Gastroesophageal sphincter (tissue), 4 donors: ENCODE results near the gene HECTD4. TPM values are rescaled to one million over a fixed set of nuclear protein-coding genes. Genes with fewer than 3 reads are reported as not detected.
A peak's percentile ranks its signal among the peaks of the same experiment; 100 is the strongest.

Experiments
- ATAC-seq: fragments of 150-250 bp; one replicate; pipeline ENCODE4 v1.9.1; 2016; ENCODE audit warnings: mild to moderate bottlenecking, moderate library complexity
- H3K27ac ChIP-seq, 4 donors: fragments of 200-600 bp; sonication (generic) in 3 of 4; 1 replicate in 3 of 4; 2 replicates in 1 of 4; pipeline ENCODE4 v1.5.1; 2016 to 2019
- H3K27me3 ChIP-seq: fragments of 200-600 bp; sonication (generic); one replicate; pipeline ENCODE4 v1.5.1; 2019
- H3K36me3 ChIP-seq, 2 donors: fragments of 200-600 bp; sonication (generic); one replicate each; pipeline ENCODE4 v1.5.1; 2019; ENCODE audit warnings: control low read depth in 1 of 2
- H3K4me1 ChIP-seq, 3 donors: fragments of 200-600 bp; sonication (generic); 1 replicate in 2 of 3; 2 replicates in 1 of 3; pipeline ENCODE4 v1.5.1; 2016 to 2019; ENCODE audit warnings: control low read depth in 2 of 3
- H3K4me3 ChIP-seq, 2 donors: fragments of 200-600 bp; sonication (generic); one replicate each; pipeline ENCODE4 v1.5.1; 2019; ENCODE audit warnings: mild to moderate bottlenecking in 1 of 2, moderate library complexity in 1 of 2
- H3K9me3 ChIP-seq, 3 donors: fragments of 200-600 bp; sonication (generic); one replicate each; pipeline ENCODE4 v1.5.1; 2017 to 2019; ENCODE audit warnings: control low read depth in 2 of 3
- CTCF ChIP-seq, 4 experiments: fragments of 200-600 bp in 2 of 4; fragments of 450-650 bp in 2 of 4; sonication (generic) in 1 of 4; IDR thresholded peaks; one replicate each; pipeline ENCODE4 v1.5.1; 2017 to 2019; ENCODE audit warnings: antibody characterized with exemption in 4 of 4, mild to moderate bottlenecking in 2 of 4, moderate library complexity in 2 of 4
- EP300 ChIP-seq: sonication (generic); formaldehyde crosslinking; IDR thresholded peaks from one replicate; pipeline ENCODE4 v1.6.1; 2017; ENCODE audit warnings: antibody characterized with exemption, mild to moderate bottlenecking
- POLR2A ChIP-seq, 2 donors: fragments of 450-650 bp; IDR thresholded peaks; one replicate each; pipeline ENCODE4 v1.6.1; 2017; ENCODE audit warnings: antibody characterized with exemption in 2 of 2, mild to moderate bottlenecking in 2 of 2, moderate library complexity in 1 of 2
- POLR2AphosphoS5 ChIP-seq: sonication (generic); formaldehyde crosslinking; IDR thresholded peaks from one replicate; pipeline ENCODE4 v1.6.1; 2017; ENCODE audit warnings: antibody characterized with exemption
- WGBS, 2 donors: methylation state at CpG; one replicate each; pipeline ENCODE4 v1.1.5; 2018; ENCODE audit warnings: low coverage in 1 of 2; 5-methylcytosine and 5-hydroxymethylcytosine counted together
- total RNA-seq, 4 donors: library from RNA; depleted of rRNA; stranded (reverse); fragments of >200 nt; gene quantifications; one replicate each; pipeline ENCODE4 v1.1.0, GENCODE V29; 2016

Gene HECTD4
- total RNA-seq: 10 to 100 TPM; 23.1 to 56.8 (median 42.3) TPM

GRCh38 chr12:112381883-112382796 is at the start of gene HECTD4:
HECTD4 (minus strand) TSS chr12:112382431; CDS start chr12:112382128, 303 bp downstream.
- peaks cover 0 to 29% (median 3%) of the 10 kb centered on the region in 3 donors for H3K4me1 ChIP-seq
- no CpG with 5 or more reads among the region's 106 CpGs for WGBS, 2 donors
- peak; percentile 98 for ATAC-seq
- peak; percentile 60 to 76 for TF ChIP-seq POLR2A (IDR thresholded peaks at IDR 0.05)
- TF ChIP-seq POLR2AphosphoS5: peak; percentile 55
- peak in 1 of 4 experiments; percentile 4 for TF ChIP-seq CTCF (IDR thresholded peaks at IDR 0.05)
- no peak for TF ChIP-seq EP300
- no peaks in the 10 kb centered on the region for H3K36me3 ChIP-seq
- peak within 1 kb of the TSS; percentile 88 to 93 for H3K4me3 ChIP-seq
- H3K27me3 ChIP-seq: no peaks in the 10 kb centered on the region
- peak within 1 kb of the TSS; percentile 51 to 90 (median 89) for H3K27ac ChIP-seq
- H3K9me3 ChIP-seq: no peaks in the 10 kb centered on the region

GRCh38 chr12:112431965-112432364 is 49.7 kb upstream of the HECTD4 start:
- H3K27me3 ChIP-seq: no peaks in the 10 kb centered on the region

GRCh38 chr12:112430929-112431328 is 48.7 kb upstream of the HECTD4 start:
- no peak overlapping the region for H3K4me3 ChIP-seq
- no peak overlapping the region for H3K27ac ChIP-seq
- H3K36me3 ChIP-seq: peaks cover 0 to 5% of the 10 kb centered on the region in 2 donors
- ATAC-seq: no peak
- TF ChIP-seq EP300 (no peak), CTCF (IDR thresholded peaks at IDR 0.05) (no peak), POLR2A (IDR thresholded peaks at IDR 0.05) (no peak), POLR2AphosphoS5 (no peak)
- no peaks in the 10 kb centered on the region for H3K9me3 ChIP-seq
- H3K27me3 ChIP-seq: no peaks in the 10 kb centered on the region
- 62 to 81% methylated on average over 5 of the region's 5 CpGs for WGBS, 2 donors
- no peaks in the 10 kb centered on the region for H3K4me1 ChIP-seq

More at GRCh38 chr12:112431965-112432364, 49.7 kb upstream of the HECTD4 start:
- WGBS, 2 donors: 78 to 88% methylated on average over 2 to 3 of the region's 3 CpGs
- Histone ChIP-seq H3K4me1 (no peaks in the 10 kb centered on the region), H3K4me3 (no peak overlapping the region), H3K36me3 (peaks cover 0 to 5% of the 10 kb centered on the region in 2 donors), H3K9me3 (no peaks in the 10 kb centered on the region), H3K27ac (no peak overlapping the region)
- TF ChIP-seq EP300 (no peak), POLR2AphosphoS5 (no peak), POLR2A (IDR thresholded peaks at IDR 0.05) (no peak), CTCF (IDR thresholded peaks at IDR 0.05) (no peak)
- ATAC-seq: no peak

- peaks cover 0 to 5% of the 10 kb centered on the region in 2 donors for H3K36me3 ChIP-seq
- no peaks in the 10 kb centered on the region for H3K9me3 ChIP-seq
- 100% methylated on average over 1 of the region's 2 CpGs for WGBS, 2 donors
- ATAC-seq: no peak
- H3K27me3 ChIP-seq: no peaks in the 10 kb centered on the region
- H3K4me1 ChIP-seq: peaks cover 0 to 27% (median 2%) of the 10 kb centered on the region in 3 donors
- TF ChIP-seq CTCF (IDR thresholded peaks at IDR 0.05) (no peak), EP300 (no peak), POLR2AphosphoS5 (no peak), POLR2A (IDR thresholded peaks at IDR 0.05) (no peak)
- H3K4me3 ChIP-seq: no peak overlapping the region
- no peak overlapping the region for H3K27ac ChIP-seq
Measured at GRCh38 chr12:112427760-112428159, 45.5 kb upstream of the HECTD4 start.
